ENCODE measurements around the gene ADAM23. TPM values are rescaled to one million over a fixed set of nuclear protein-coding genes. Genes with fewer than 3 reads are reported as not detected.

ADAM23 gene
- polyA plus RNA-seq, 2 of the 4 experiments (the other 2 are of a cell fraction) = 6.1 to 7.8 TPM

DNA sequence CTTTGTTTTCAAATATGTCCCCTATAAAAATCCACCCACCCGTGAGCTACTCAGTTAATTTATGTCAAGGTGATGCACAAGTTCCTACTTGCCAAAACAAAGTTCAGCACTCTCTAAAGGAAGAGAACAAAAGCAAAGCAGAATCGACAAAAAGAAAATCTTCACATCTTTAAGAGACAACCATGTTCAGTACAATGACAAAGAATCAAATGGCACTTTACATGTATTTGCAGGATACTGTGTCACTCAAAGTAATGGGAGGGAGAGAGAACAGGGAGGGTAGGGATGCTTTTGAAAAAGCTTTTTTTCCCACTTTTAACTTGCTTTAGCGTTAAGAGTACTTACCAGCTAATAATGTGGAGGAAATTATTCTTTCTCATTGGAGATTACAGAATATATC, 159.9 kb downstream of the ADAM23 start:
- ChIA-PET POLR2A (no interaction called here), CTCF (interaction anchor here (1.2 kb wide), 1 partner anchor 26 kb away, joined by 3 read pairs; no protein-coding TSS in a partner anchor)
- 79% methylated on average over 3 of the region's 3 CpGs for WGBS (ENCODE audit: missing lambda C conversion rate)
- Histone ChIP-seq H3K4me1 (no peaks in the 10 kb centered on the region), H3K4me2 (no peak overlapping the region), H3K27ac (no peak overlapping the region), H3K9me3 (no peaks in the 10 kb centered on the region), H3K4me3 (no peak overlapping the region)
- TF ChIP-seq CEBPB (IDR thresholded peaks at IDR 0.05) (no peak), CBX8 (IDR thresholded peaks at IDR 0.05) (no peak), BCL3 (IDR thresholded peaks at IDR 0.05) (no peak), KDM5A (IDR thresholded peaks at IDR 0.05) (no peak)
- ATAC-seq = no peak
- no peak for FAIRE-seq
- DNase-seq (ENCODE audit: low read depth in 1 of 2, low spot score in 1 of 2) = no peak

DNA sequence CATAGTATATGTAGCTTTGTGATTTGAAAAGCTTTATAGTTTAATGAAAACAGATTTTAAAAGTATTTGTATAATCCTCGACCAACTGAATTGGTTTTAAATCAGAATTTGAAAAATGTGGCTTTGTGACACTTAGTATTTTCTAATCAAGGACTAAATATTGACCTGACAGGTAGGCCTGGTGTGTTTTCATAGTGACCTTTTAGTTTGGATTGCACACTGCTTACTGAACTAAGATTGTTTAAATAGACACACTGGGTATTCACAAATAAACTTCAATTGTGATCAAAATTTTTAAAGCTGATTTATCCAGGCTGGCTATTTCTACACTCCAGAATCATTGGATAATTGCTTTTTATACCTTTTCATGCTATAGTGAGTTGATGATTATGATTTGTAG, 167.1 kb downstream of the ADAM23 start:
- ATAC-seq = no peak
- ChIA-PET CTCF (no interaction called here), POLR2A (no interaction called here)
- TF ChIP-seq, protein P1, sequence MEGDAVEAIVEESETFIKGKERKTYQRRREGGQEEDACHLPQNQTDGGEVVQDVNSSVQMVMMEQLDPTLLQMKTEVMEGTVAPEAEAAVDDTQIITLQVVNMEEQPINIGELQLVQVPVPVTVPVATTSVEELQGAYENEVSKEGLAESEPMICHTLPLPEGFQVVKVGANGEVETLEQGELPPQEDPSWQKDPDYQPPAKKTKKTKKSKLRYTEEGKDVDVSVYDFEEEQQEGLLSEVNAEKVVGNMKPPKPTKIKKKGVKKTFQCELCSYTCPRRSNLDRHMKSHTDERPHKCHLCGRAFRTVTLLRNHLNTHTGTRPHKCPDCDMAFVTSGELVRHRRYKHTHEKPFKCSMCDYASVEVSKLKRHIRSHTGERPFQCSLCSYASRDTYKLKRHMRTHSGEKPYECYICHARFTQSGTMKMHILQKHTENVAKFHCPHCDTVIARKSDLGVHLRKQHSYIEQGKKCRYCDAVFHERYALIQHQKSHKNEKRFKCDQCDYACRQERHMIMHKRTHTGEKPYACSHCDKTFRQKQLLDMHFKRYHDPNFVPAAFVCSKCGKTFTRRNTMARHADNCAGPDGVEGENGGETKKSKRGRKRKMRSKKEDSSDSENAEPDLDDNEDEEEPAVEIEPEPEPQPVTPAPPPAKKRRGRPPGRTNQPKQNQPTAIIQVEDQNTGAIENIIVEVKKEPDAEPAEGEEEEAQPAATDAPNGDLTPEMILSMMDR (IDR thresholded peaks at IDR 0.05) = no peak
- TF ChIP-seq POLR2AphosphoS2 (conservative IDR thresholded peaks at IDR 0.05; ENCODE audit: low read length) (no peak), HOXB13 (CRISPR knock-in tag; IDR thresholded peaks at IDR 0.05; ENCODE audit: low read depth) (no peak), CHD4 (IDR thresholded peaks at IDR 0.05; ENCODE audit: borderline replicate concordance) (no peak), NR3C1 (IDR thresholded peaks at IDR 0.05) (no peak), ESRRA (IDR thresholded peaks at IDR 0.05; ENCODE audit: borderline replicate concordance, low read length) (no peak), FOSL2 (IDR thresholded peaks at IDR 0.05) (no peak), FOSL2 (CRISPR knock-in tag; IDR thresholded peaks at IDR 0.05) (no peak), MAFK (IDR thresholded peaks at IDR 0.05; ENCODE audit: partially characterized antibody) (no peak), JUN (IDR thresholded peaks at IDR 0.05) (no peak), ZC3H11A (IDR thresholded peaks at IDR 0.05) (no peak)
- Histone ChIP-seq H3K9me3 (no peaks in the 10 kb centered on the region; the same call in 2 of the 3 replicates), H3K4me1 (peaks cover 11% of the 10 kb centered on the region), H3K4me3 (no peak overlapping the region), H3K4me2 (no peak overlapping the region), H3K27ac (no peak overlapping the region)
- 29% methylated on average over 1 of the region's 1 CpG for WGBS (ENCODE audit: missing lambda C conversion rate)
- no peak for FAIRE-seq
- DNase-seq (ENCODE audit: low read depth in 1 of 2, low spot score in 1 of 2) = no peak

GRCh38 chr2:206611191-206611590, 167.9 kb downstream of the ADAM23 start:
- FAIRE-seq (no peak), DNase-seq (ENCODE audit: low read depth in 1 of 2, low spot score in 1 of 2) (no peak), ATAC-seq (no peak)
- 88% methylated on average over 6 of the region's 6 CpGs for WGBS (ENCODE audit: missing lambda C conversion rate)
- Histone ChIP-seq H3K4me2 (no peak overlapping the region), H3K9me3 (no peaks in the 10 kb centered on the region; the same call in 2 of the 3 replicates), H3K4me1 (peaks cover 18% of the 10 kb centered on the region), H3K27ac (no peak overlapping the region), H3K4me3 (no peak overlapping the region)
- no peak for TF ChIP-seq FOSB (CRISPR knock-in tag; IDR thresholded peaks at IDR 0.05)
- TF ChIP-seq EP300 (IDR thresholded peaks at IDR 0.05) = no peak
- no peak for TF ChIP-seq REST (IDR thresholded peaks at IDR 0.05)
- no peak for TF ChIP-seq CHD4 (IDR thresholded peaks at IDR 0.05; ENCODE audit: borderline replicate concordance)
- TF ChIP-seq RARB (CRISPR knock-in tag; IDR thresholded peaks at IDR 0.05) = no peak
- TF ChIP-seq JUN (IDR thresholded peaks at IDR 0.05) = no peak
- TF ChIP-seq NR3C1 (IDR thresholded peaks at IDR 0.05) = no peak
- no peak for TF ChIP-seq EHMT2 (IDR thresholded peaks at IDR 0.05; ENCODE audit: low read depth)
- no peak for TF ChIP-seq ZNF302 (CRISPR knock-in tag; IDR thresholded peaks at IDR 0.05)
- no peak for TF ChIP-seq SMC3 (IDR thresholded peaks at IDR 0.05)
- TF ChIP-seq SREBF2 (IDR thresholded peaks at IDR 0.05) = no peak
- TF ChIP-seq PHF8 (IDR thresholded peaks at IDR 0.05; ENCODE audit: borderline replicate concordance, low read depth) = no peak
- TF ChIP-seq, protein P2, sequence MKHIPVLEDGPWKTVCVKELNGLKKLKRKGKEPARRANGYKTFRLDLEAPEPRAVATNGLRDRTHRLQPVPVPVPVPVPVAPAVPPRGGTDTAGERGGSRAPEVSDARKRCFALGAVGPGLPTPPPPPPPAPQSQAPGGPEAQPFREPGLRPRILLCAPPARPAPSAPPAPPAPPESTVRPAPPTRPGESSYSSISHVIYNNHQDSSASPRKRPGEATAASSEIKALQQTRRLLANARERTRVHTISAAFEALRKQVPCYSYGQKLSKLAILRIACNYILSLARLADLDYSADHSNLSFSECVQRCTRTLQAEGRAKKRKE (CRISPR knock-in tag; IDR thresholded peaks at IDR 0.05; ENCODE audit: low read depth) = no peak
- CTCF ChIA-PET = no interaction called here
- POLR2A ChIA-PET = no interaction called here

All from A549 (cell line).